Chondrocyte (in vitro differentiated cells): ENCODE measurements around the gene ZNF200. TPM values are rescaled to one million over a fixed set of nuclear protein-coding genes. Genes with fewer than 3 reads are reported as not detected.

Source experiments
- DNase-seq: peaks from one replicate; pipeline ENCODE4 v3.0.0; 2021; ENCODE audit warnings: mixed read lengths, low spot score
- H3K27ac Mint-ChIP-seq: one replicate; pipeline ENCODE4 v1.8.0; 2021; ENCODE audit warnings: mild to moderate bottlenecking, moderate library complexity, mixed read lengths; ENCODE audit not compliant: unreplicated experiment
- H3K27me3 Mint-ChIP-seq: 2 replicates; pipeline ENCODE4 v1.8.0; 2021; ENCODE audit warnings: low read depth, mixed read lengths
- H3K36me3 Mint-ChIP-seq: 2 replicates; pipeline ENCODE4 v1.8.0; 2021; ENCODE audit warnings: low read depth, mixed read lengths
- H3K4me1 Mint-ChIP-seq: 2 replicates; pipeline ENCODE4 v1.8.0; 2021; ENCODE audit warnings: low read depth, mild to moderate bottlenecking, mixed read lengths
- H3K4me3 Mint-ChIP-seq: one replicate; pipeline ENCODE4 v1.8.0; 2021; ENCODE audit warnings: mild to moderate bottlenecking, moderate library complexity, mixed read lengths; ENCODE audit not compliant: unreplicated experiment
- H3K9me3 Mint-ChIP-seq: 2 replicates; pipeline ENCODE4 v1.8.0; 2021; ENCODE audit warnings: low read depth, mixed read lengths
- CTCF ChIP-seq: fragments of 200-600 bp; sonication (generic); IDR thresholded peaks from 2 replicates; pipeline ENCODE4 v1.5.0; 2021; ENCODE audit warnings: antibody characterized with exemption, mild to moderate bottlenecking, moderate library complexity
- total RNA-seq: library from RNA; stranded (reverse); gene quantifications from 3 replicates; pipeline ENCODE4 v1.2.1, GENCODE V29; 2021

ZNF200 gene
- total RNA-seq, 1 donor from 2014 or later: 6.6 TPM

- Mint-ChIP-seq H3K4me1 (peaks cover 21% of the 10 kb centered on the region), H3K9me3 (no peaks in the 10 kb centered on the region), H3K27me3 (no peaks in the 10 kb centered on the region), H3K36me3 (peaks cover 2% of the 10 kb centered on the region), H3K4me3 (no peak overlapping the region), H3K27ac (no peak overlapping the region)
- no peak for TF ChIP-seq CTCF
- no peak for DNase-seq
These were observed 33.3 kb upstream of the ZNF200 start for GRCh38 chr16:3268294-3268693.

DNA sequence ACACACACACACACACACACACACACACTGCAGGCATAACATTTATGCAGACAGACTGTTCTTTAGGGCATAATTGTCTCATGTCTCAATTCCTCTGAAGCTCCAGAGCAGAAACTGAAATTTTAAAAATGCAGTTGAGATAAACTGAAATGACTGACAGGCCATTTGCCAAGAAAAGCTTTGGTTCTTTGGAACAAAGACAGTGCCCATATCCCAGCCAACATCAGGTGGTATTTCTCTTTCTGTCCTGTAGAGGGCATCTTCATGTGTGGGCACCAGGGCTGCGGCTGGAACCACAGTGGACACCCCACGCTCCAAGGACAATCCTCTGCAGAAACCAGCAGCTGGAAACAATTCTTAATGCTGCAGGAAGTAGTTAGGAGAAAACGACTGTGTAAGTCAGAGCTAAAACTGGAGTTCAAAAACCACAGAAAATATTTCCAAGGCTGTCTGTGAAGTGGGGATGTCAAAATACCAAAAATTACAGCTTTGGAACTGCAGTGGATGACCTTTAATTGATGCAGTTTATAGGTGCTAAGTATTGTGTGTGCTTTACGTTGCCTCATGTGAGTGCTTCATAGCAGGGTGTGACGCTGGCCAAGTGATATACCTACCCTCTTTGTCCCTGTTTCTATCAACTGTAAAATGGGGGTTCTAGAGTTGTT lies 32.0 kb upstream of the ZNF200 start:
- Mint-ChIP-seq H3K27ac (peak overlapping the region; percentile 41), H3K4me1 (peaks cover 24% of the 10 kb centered on the region), H3K27me3 (no peaks in the 10 kb centered on the region), H3K9me3 (no peaks in the 10 kb centered on the region), H3K4me3 (no peak overlapping the region), H3K36me3 (peaks cover 2% of the 10 kb centered on the region)
- peak; percentile 75 for TF ChIP-seq CTCF
- no peak for DNase-seq

- peaks cover 24% of the 10 kb centered on the region for H3K4me1 Mint-ChIP-seq
- H3K9me3 Mint-ChIP-seq: no peaks in the 10 kb centered on the region
- H3K27me3 Mint-ChIP-seq: no peaks in the 10 kb centered on the region
- H3K27ac Mint-ChIP-seq: peak overlapping the region; percentile 96
- TF ChIP-seq CTCF: peak; percentile 75
- H3K36me3 Mint-ChIP-seq: peaks cover 2% of the 10 kb centered on the region
- peak overlapping the region; percentile 82 for H3K4me3 Mint-ChIP-seq
- DNase-seq: peak; percentile 99
These were observed 29.4 kb upstream of the ZNF200 start for GRCh38 chr16:3264137-3265036.

DNA sequence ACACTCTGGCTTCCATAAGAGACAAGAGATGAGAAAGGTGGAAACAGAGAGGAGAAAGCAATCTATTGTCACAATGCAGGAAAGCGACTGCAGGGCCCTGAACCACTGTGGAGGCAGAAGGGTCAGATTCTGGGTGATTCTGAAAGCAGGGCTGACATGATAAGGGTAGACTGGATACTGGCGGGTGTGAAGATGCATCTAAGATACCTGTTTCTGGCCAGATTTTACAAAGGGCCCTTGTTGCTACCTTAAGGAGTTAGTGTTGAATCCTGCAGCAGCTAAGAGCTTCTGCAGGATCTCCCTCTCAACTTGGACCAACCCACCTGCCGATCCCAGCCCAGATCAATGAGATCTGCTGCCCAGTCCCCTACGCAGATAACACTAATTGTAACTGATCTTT lies 27.6 kb upstream of the ZNF200 start:
- peaks cover 24% of the 10 kb centered on the region for H3K4me1 Mint-ChIP-seq
- H3K27me3 Mint-ChIP-seq: peaks cover 2% of the 10 kb centered on the region
- peak overlapping the region; percentile 54 for H3K4me3 Mint-ChIP-seq
- no peaks in the 10 kb centered on the region for H3K9me3 Mint-ChIP-seq
- H3K36me3 Mint-ChIP-seq: no peaks in the 10 kb centered on the region
- H3K27ac Mint-ChIP-seq: peak overlapping the region; percentile 34
- no peak for TF ChIP-seq CTCF
- no peak for DNase-seq

- DNase-seq: no peak
- peaks cover 2% of the 10 kb centered on the region for H3K27me3 Mint-ChIP-seq
- no peak for TF ChIP-seq CTCF
- H3K9me3 Mint-ChIP-seq: no peaks in the 10 kb centered on the region
- H3K36me3 Mint-ChIP-seq: no peaks in the 10 kb centered on the region
- H3K4me1 Mint-ChIP-seq: peaks cover 12% of the 10 kb centered on the region
- H3K4me3 Mint-ChIP-seq: no peak overlapping the region
- no peak overlapping the region for H3K27ac Mint-ChIP-seq
These were observed 24.9 kb upstream of the ZNF200 start for GRCh38 chr16:3259836-3260235.
